Caco-2 (cell line): ENCODE measurements around the gene LGALS3BP. TPM values are rescaled to one million over a fixed set of nuclear protein-coding genes. Genes with fewer than 3 reads are reported as not detected.

Source experiments
- BruUV-seq: library from RNA; stranded (reverse); fragments of 400-500 nt; replicated peaks from 2 replicates; lab custom pipeline; 2021; lab: Mats Ljungman, UMichigan
- CTCF ChIA-PET: fragments of 300-600 bp; sonication (Branson Sonifier 250); formaldehyde crosslinking; loops from one replicate; lab custom pipeline; 2022; ENCODE audit warnings: antibody characterized with exemption; lab: Charles Lee
- POLR2A ChIA-PET: fragments of 300-600 bp; sonication (Branson Sonifier 250); formaldehyde crosslinking; loops from one replicate; lab custom pipeline; 2022; ENCODE audit warnings: antibody characterized with exemption; lab: Charles Lee
- DNase-seq, 2 experiments: peaks; one replicate each; pipeline versions ENCODE4 v3.0.0 to v3.0.0-alpha.2; 2020 to 2022
- H3K27me3 ChIP-seq: replicated peaks from 2 replicates; pipeline ENCODE4 v1.6.0; 2011; ENCODE audit warnings: low read length; ENCODE audit not compliant: control insufficient read depth, insufficient read depth
- H3K36me3 ChIP-seq: 2 replicates; pipeline ENCODE4 v1.5.1; 2011; ENCODE audit warnings: low read length; ENCODE audit not compliant: control insufficient read depth, insufficient read depth
- H3K4me1 ChIP-seq: fragments of 250-450 bp; sonication (Bioruptor Pico); 2 replicates; pipeline ENCODE4 v1.5.1; 2020; ENCODE audit warnings: mild to moderate bottlenecking
- H3K4me3 ChIP-seq: 2 replicates; pipeline ENCODE4 v1.5.1; 2011; ENCODE audit warnings: low read depth, mild to moderate bottlenecking, control low read depth, low read length
- H3K9me3 ChIP-seq: fragments of 250-450 bp; sonication (Bioruptor Pico); 2 replicates; pipeline ENCODE4 v1.5.1; 2020; ENCODE audit warnings: mild to moderate bottlenecking, moderate library complexity
- H3K27ac Mint-ChIP-seq: one replicate; pipeline ENCODE4 v1.8.0; 2022; ENCODE audit warnings: mixed read lengths; ENCODE audit not compliant: unreplicated experiment
- H3K27me3 Mint-ChIP-seq: one replicate; pipeline ENCODE4 v1.8.0; 2022; ENCODE audit warnings: mixed read lengths; ENCODE audit not compliant: insufficient read depth, unreplicated experiment
- H3K36me3 Mint-ChIP-seq: one replicate; pipeline ENCODE4 v1.8.0; 2022; ENCODE audit warnings: mild to moderate bottlenecking, mixed read lengths; ENCODE audit not compliant: insufficient read depth, unreplicated experiment
- H3K4me1 Mint-ChIP-seq: one replicate; pipeline ENCODE4 v1.8.0; 2022; ENCODE audit warnings: low read depth, mixed read lengths; ENCODE audit not compliant: unreplicated experiment
- H3K4me3 Mint-ChIP-seq: one replicate; pipeline ENCODE4 v1.8.0; 2022; ENCODE audit warnings: mild to moderate bottlenecking, moderate library complexity, mixed read lengths; ENCODE audit not compliant: unreplicated experiment
- H3K9me3 Mint-ChIP-seq: one replicate; pipeline ENCODE4 v1.8.0; 2022; ENCODE audit warnings: mixed read lengths; ENCODE audit not compliant: unreplicated experiment
- CTCF ChIP-seq, 2 experiments: fragments of 200-600 bp in 1 of 2; IDR thresholded peaks; 1 replicate in 1 of 2; 2 replicates in 1 of 2; pipeline versions ENCODE4 v1.5.1 to v1.8.0; 2011 to 2022; ENCODE audit warnings: antibody characterized with exemption in 1 of 2, control low read depth in 1 of 2, inconsistent platforms in 1 of 2, low read depth in 1 of 2, low read length in 1 of 2, mild to moderate bottlenecking in 1 of 2, moderate library complexity in 1 of 2; ENCODE audit not compliant: insufficient read depth in 1 of 2, severe bottlenecking in 1 of 2, unreplicated experiment in 1 of 2
- intact Hi-C: fragments of 100-400 bp; cut with micrococcal nuclease; formaldehyde crosslinking; loops from one replicate; pipeline ENCODE4 v1.10.0; 2022; ENCODE audit not compliant: unreplicated experiment
- total RNA-seq: library from RNA; stranded (reverse); gene quantifications from 2 replicates; pipeline ENCODE4 v1.2.3, GENCODE V29; 2022

LGALS3BP gene
- total RNA-seq, 1 experiment from 2014 or later: 65.4 TPM

GRCh38 chr17:78986649-78987328 is 7.1 kb upstream of the LGALS3BP start:
- ChIA-PET CTCF (interaction anchor here (0.8 to 1.2 kb wide), 4 partner anchors 15 to 63 kb away, joined by 3 to 10 read pairs (median 4); no protein-coding TSS in a partner anchor), POLR2A (interaction anchor here (1.5 kb wide), 1 partner anchor 40 kb away, joined by 5 read pairs; no protein-coding TSS in a partner anchor)
- peak overlapping the region; percentile 67 for H3K27ac Mint-ChIP-seq
- Histone ChIP-seq H3K9me3 (no peaks in the 10 kb centered on the region), H3K4me1 (peaks cover 13% of the 10 kb centered on the region), H3K27me3 (no peaks in the 10 kb centered on the region), H3K36me3 (no peaks in the 10 kb centered on the region), H3K4me3 (peak overlapping the region; percentile 8)
- H3K4me3 Mint-ChIP-seq: peak overlapping the region; percentile 65
- BruUV-seq: TSS peak; percentile 80
- peak in 1 of 2 experiments; percentile 37 for DNase-seq
- intact Hi-C loops: loop anchor here (1.0 kb wide), 1 partner anchor 56 kb away; no protein-coding TSS in a partner anchor
- peaks cover 21% of the 10 kb centered on the region for H3K36me3 Mint-ChIP-seq
- H3K27me3 Mint-ChIP-seq: no peaks in the 10 kb centered on the region
- no peak for TF ChIP-seq CTCF (IDR thresholded peaks at IDR 0.05; ENCODE audit: insufficient read depth in 1 of 2, low read depth in 1 of 2, low read length in 1 of 2, severe bottlenecking in 1 of 2, unreplicated experiment in 1 of 2)
- no peaks in the 10 kb centered on the region for H3K9me3 Mint-ChIP-seq
- H3K4me1 Mint-ChIP-seq: no peaks in the 10 kb centered on the region

DNA sequence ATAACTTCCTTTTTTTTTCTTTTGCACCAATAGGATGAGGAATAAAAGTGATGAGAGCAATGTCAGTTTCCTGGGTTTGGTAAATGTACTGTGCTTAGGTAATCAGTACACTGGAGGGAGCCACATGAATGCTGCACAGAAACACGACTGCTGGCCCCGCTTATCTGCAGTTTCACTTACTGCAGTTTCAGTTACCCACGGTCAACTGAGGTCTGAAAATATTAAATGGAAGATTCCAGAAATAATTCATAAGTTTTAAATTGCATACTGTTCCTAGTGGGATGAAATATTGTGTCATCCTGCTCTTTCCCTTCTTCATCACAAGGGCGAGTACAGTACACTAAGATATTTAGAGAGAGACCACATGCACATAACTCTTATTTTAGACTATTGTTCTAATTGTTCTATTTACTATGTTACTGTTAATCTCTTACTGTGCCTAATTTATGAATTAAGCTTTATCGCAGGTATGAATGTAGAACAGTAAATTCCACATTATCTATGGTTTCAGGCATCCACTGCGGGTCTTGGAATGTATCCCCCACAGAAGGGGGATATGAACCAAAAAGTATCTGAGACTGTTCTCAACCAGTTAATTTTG is 6.4 kb upstream of the LGALS3BP start:
- peak in 1 of 2 experiments; percentile 46 for DNase-seq
- no TSS peak for BruUV-seq
- H3K4me3 ChIP-seq: peak overlapping the region; percentile 8; the same call in 1 of the 2 replicates
- TF ChIP-seq CTCF (IDR thresholded peaks at IDR 0.05; ENCODE audit: insufficient read depth in 1 of 2, low read depth in 1 of 2, low read length in 1 of 2, severe bottlenecking in 1 of 2, unreplicated experiment in 1 of 2): peak; percentile 26 to 32
- H3K27me3 Mint-ChIP-seq: no peaks in the 10 kb centered on the region
- no peaks in the 10 kb centered on the region for H3K27me3 ChIP-seq
- peaks cover 15% of the 10 kb centered on the region for H3K36me3 Mint-ChIP-seq
- H3K4me1 Mint-ChIP-seq: no peaks in the 10 kb centered on the region
- peak overlapping the region; percentile 67 for H3K27ac Mint-ChIP-seq
- H3K4me3 Mint-ChIP-seq: peak overlapping the region; percentile 65
- no peaks in the 10 kb centered on the region for H3K9me3 Mint-ChIP-seq
- ChIA-PET CTCF (interaction anchor here (1.2 kb wide), 1 partner anchor 15 kb away, joined by 10 read pairs; no protein-coding TSS in a partner anchor), POLR2A (interaction anchor here (1.5 kb wide), 1 partner anchor 41 kb away, joined by 5 read pairs; no protein-coding TSS in a partner anchor)
- peaks cover 13% of the 10 kb centered on the region for H3K4me1 ChIP-seq
- no peaks in the 10 kb centered on the region for H3K9me3 ChIP-seq
- no peaks in the 10 kb centered on the region for H3K36me3 ChIP-seq
- intact Hi-C loops: loop anchor here (1.0 kb wide), 1 partner anchor 56 kb away; no protein-coding TSS in a partner anchor

- intact Hi-C loops: no loop called here
- no peaks in the 10 kb centered on the region for H3K36me3 ChIP-seq
- TF ChIP-seq CTCF (IDR thresholded peaks at IDR 0.05; ENCODE audit: insufficient read depth in 1 of 2, low read depth in 1 of 2, low read length in 1 of 2, severe bottlenecking in 1 of 2, unreplicated experiment in 1 of 2): no peak
- H3K4me3 Mint-ChIP-seq: no peak overlapping the region
- no peak overlapping the region for H3K4me3 ChIP-seq
- ChIA-PET POLR2A (no interaction called here), CTCF (no interaction called here)
- H3K4me1 ChIP-seq: peaks cover 15% of the 10 kb centered on the region
- H3K27ac Mint-ChIP-seq: no peak overlapping the region
- no TSS peak for BruUV-seq
- H3K4me1 Mint-ChIP-seq: no peaks in the 10 kb centered on the region
- no peaks in the 10 kb centered on the region for H3K27me3 ChIP-seq
- H3K9me3 ChIP-seq: no peaks in the 10 kb centered on the region
- no peaks in the 10 kb centered on the region for H3K27me3 Mint-ChIP-seq
- H3K36me3 Mint-ChIP-seq: peaks cover 7% of the 10 kb centered on the region
- H3K9me3 Mint-ChIP-seq: no peaks in the 10 kb centered on the region
- no peak for DNase-seq
Observed at GRCh38 chr17:78985395-78985794, 5.7 kb upstream of the LGALS3BP start.
